NCI-H1092 (cell line): Measurements from ENCODE around the gene PTPRU.

Experiments
- DNase-seq: peaks from one replicate; lab custom pipeline; 2025; lab: John Stamatoyannopoulos, UW

The PTPRU gene

DNA sequence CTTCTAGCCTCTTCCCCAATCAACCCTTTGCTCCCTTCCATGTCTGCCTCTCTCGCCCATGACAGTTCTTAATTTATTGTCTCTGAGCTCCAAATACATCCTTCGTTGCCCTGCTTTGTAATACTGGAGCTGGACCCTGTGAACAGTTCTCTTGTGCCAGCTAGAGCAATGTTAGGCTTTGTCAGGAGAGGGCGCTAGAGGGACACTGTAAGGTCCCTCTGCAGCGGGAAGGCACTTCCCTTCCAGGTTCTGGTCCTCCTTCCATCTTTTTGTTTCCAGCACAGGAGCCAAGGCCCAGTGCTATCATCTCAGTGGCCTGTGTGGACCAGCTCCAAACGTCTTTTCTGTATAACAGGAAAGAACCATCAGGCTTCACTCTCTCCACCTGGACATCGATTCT lies 95.9 kb downstream of the PTPRU start:
- no peak for DNase-seq

DNA sequence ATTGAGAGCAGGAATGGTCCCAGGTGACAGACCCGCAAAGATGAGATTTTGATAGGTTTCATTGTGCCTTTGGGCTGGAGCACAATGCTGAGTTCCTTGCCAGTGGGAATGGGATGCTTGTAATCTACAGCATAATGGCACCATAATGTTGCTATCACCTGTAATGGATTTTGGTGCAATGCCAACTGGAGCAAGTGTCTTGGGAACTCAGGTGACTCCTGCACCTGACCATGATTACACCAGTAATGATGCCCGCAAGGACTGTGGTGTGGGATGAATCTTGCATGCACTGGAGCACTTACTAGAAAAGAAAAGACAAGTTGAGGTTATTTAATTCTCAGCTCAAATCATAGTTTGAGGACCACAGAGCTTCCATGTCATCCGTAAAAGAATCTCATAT lies 96.7 kb downstream of the PTPRU start:
- no peak for DNase-seq

DNA sequence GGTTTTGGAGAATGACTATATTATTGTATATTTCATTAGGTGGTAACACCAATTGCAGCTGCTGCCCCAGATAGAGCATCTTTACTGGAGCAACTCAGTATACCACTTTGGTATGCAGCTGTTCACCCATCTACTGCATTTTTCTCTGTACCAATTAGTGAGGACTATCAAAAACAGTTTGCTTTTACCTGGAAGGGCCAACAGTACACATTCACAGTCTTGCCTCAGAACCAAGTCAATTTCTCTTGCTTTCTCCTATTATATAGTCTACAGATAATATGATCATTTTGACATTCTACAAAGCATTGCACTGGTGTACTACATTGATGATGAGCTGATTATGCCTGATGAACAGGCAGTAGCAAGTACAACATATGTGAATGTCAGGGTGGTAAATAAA lies 99.3 kb downstream of the PTPRU start:
- DNase-seq: no peak

DNA sequence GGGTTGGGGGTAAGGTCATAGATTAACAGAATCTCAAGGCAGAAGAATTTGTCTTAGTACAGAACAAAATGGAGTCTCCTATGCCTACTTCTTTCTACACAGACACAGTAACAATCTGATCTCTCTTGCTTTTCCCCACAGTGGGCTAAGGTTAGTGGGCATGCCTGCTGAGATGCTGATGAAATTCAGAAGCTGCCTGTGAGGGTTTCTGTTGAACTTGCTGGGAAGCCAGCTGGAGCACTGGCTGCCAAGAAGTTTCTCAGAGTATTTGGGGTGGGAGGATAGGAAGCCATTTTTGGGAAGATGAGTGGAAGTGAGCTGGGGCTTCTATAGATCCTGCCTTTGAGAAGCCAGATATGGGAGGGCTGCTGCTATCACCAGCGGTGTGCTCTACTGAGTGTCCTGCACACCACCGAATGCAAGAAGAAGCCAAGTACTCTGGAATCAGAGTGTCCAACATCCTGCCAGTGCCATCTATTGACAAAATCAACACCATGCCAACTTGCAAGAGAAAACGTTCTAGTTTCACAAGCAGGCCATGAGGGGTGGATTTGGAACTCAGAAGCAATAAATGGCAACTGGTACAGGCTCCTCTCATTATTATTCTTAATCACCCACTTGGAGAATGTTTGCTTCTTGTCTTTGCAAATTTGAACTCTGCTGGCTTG lies 102.7 kb downstream of the PTPRU start:
- DNase-seq: no peak

DNA sequence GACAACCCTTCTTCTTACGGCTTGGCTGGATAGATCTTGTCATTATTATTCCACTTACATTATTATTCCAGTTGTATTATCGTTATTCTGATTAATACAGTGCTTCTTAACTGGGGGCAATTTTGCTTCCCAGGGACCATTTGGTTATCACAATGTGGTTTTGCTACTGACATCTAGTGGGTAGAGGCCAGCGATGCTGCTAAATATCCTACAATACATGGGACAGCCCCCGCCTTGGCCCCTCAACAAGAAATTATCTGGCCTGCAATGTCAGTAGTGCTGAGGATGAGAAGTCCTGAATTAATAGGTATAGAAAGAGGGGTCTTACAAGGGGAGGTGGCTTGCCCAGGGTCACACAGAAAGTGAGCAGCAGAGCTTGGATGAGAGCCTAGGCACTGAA lies 105.6 kb downstream of the PTPRU start:
- DNase-seq: no peak

DNA sequence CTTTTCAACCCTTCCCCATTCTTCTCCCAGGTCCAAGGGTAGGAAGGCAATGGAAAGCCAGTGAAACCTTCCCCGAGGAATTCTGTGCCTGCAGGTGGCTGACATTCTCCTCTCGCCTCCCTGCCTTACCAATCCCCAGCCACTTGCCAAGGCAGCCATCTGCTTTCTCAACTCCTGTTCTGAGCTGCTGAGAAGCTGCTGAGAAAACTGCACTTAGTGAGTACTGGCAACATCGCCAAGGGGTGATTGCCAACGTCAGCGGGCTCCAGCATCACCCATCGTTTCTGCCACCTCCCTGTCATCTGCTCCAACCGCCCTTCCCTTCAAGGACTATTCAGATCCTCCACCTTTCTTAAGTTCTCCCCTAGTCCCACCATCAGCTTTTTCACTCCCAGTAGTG lies 106.0 kb downstream of the PTPRU start:
- DNase-seq: no peak

DNA sequence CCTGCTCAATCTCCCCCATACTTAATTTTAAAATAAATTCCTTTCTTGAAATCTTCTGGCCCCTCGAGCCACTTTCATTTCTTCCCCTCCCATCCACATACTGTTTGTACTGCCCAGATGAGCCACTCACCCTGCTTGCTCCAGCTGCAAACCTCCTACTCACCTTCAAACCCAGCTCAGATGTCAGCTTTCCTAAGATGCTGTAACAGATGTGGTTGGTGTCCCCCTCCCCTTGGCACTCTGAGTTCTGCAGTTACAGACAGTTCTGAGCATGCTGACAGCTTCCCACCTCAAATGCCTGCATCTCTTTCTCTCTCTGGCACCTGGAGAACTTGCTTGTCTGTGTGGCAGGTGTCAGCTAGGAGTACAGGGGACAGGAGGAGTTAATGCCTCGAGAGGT lies 106.7 kb downstream of the PTPRU start:
- DNase-seq: no peak

DNA sequence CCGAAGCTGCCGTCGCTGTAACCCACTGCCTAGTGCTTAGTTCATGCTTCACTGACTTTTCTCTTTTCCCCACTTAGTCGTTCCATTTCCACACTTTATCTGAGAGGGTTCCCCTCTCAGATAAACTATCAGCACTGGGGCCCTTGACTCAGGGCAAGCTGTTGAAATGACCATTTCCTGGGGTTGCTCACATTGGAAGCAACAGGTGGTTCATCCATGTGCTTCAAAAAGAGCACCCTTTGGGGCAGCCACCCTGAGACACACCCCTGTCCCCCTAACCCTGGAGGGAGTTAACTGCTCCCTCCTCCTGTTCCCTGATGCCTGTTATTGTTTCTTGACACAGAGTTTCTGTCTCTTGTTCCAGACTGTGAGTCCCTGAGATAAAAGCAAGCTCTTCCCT lies 107.2 kb downstream of the PTPRU start:
- no peak for DNase-seq

DNA sequence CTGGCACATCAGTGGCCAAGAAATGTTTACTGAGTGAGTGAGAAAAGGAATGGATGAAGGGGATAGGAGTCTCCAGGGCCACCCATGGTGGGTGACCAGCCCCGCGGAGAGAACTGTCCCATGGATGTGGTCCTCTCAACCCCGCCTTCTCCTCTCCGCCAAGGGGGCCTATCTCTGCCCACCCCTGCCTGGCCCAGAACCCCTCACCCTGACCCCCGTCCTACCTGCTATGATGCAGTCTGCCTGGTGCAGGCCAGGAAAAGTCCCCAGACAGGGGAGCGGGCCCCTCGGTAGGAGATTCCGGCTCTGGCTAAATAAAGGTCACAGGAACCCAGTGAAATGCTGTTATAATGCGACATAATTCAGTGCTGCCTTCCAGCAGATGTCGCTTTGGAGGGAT lies 107.6 kb downstream of the PTPRU start:
- DNase-seq: no peak

DNA sequence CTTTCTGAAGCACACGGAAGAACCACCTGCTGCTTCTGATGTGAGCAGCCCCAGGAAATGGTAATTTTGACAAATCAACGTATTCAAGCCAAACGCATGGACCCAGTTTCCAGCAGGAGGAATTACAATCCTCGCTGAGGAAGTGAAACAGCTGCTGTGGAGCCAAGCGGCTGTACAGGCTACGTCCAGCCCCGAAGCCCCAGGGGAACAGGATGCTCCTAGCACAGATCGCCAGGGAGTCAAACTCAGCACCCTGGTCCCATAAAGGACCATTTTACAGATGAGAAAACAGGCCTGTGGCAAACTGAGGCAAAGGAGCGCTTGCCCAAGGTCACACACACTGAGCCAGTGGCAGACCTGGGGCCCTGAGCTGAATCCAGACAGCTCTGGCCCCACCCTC lies 108.0 kb downstream of the PTPRU start:
- no peak for DNase-seq

DNA sequence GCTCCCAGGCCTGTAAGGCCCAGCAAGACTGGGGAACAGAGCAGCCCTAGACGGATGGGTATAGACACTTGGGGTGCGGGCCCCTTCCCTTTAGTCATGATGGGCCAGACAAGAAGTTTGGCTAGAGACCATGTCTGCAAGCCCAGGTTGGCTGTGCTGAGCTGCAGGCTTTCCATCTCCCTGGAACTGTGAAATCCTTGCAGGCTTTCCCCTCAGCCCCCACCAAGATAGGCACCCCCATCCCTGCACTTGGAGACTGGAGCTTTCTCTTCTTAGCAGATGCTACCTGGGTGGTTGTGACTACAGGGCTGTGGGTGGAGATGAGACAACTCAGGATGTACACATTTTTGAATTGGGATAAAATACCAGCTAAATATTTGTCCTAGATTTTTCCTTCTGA lies 110.3 kb downstream of the PTPRU start:
- DNase-seq: no peak

DNA sequence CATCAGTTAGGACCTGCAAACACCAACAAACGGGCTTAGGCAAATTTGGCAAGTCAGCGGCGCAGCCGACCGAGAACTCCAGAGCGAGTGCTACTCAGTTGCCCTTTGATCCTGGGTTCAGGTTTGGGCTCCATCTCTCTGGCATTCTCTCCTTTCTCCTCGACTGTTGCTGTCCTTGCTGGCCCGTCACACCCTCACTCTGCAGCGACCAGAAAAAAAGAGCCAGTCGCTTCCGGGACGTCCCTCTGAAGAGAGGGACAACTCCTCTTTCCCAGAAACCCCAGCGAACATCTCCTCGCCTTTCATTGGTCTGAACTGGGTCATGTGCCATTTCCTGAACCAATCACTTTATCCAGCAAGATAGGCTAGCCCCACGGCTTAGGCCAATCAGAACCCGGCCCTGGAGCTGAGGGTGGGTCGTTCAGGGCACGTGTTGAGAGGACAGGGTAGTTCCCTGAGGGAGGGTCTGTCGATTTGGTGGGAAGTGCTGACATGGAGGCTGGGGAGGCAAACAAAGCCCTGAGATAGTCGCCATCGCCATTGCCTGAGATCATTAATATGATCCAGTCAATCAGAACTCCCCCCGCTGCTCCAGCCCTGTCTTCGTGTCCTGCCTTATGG lies 113.7 kb downstream of the PTPRU start:
- no peak for DNase-seq

DNA sequence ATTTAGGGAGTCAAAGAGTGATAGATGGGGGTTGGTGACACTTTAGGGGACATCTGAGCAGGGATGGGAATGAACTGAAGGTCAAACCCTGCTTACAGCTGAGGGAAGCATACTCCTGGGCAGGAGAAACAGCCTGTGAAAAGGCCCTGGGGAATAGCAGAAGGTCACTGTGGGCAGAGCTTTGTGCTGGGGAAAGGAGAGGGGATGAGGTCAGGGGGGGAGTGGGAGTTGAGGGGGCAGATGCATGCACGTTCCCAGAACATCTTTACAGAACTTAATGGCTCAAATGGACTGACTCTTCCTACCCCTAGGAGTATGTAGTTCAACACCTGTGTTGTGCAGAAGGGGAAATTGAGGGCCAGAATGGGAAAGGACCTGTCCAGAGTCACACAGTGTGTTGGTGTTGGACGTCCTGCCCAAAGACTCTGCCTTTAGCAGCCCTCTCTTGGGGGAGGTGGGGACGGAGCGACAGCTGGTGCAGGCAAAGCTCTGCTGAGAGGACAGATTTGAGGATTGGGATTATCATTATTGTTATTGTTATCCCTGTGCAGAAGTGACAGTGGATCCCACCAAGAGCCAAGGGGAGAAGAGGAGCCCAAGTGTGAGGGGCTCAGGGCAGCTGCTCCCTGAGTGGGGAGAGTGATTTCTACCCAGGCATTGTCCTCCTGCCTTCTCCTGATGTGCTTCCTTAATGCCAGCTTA lies 116.5 kb downstream of the PTPRU start:
- no peak for DNase-seq

DNA sequence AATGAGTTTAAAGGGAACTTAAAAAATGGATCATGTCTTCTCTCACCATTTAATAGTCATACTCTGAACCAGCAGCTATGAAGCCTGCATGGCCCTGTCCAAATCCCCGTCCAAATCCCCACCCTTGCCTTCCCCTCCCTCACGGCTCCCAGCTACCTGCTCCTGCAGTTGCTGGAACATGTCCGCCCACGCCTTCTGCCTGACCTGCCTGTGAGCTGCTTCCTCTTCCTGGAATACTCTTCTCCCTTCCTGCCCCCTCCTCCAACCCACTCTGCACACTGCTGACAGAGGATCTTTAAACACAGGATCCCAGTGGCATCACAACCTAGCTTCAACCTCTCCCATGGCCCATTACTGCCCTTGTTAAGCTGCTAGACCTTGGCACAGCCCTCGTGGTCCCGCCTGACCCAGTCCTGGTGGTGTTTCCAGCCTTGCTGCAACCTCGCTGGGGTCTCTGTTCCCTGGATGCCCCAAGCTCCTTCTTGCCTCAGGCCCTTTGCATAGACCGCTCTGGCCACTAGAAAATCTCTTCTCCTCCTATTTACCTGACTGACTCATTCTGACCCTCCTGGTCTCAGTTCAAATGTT lies 118.3 kb downstream of the PTPRU start:
- DNase-seq: no peak

DNA sequence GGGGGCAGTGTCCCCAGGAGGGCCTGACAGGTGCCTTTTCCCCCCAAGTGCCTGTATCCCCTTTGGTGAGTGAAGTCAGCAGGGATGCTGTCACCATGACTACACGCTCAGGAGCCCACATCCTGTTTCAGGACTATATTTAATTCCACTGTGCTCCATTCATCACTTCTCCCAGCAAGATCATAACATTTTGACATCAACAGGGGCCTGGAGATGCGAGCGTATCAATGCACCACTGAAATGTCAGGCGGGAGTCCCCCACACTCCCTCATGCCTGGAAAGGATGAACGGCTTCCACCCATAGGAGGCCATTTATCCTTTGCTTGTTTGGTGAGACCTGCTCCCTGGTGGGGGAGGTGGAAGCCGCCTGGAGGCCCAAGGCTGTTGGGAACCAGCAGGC lies 119.1 kb downstream of the PTPRU start:
- no peak for DNase-seq

DNA sequence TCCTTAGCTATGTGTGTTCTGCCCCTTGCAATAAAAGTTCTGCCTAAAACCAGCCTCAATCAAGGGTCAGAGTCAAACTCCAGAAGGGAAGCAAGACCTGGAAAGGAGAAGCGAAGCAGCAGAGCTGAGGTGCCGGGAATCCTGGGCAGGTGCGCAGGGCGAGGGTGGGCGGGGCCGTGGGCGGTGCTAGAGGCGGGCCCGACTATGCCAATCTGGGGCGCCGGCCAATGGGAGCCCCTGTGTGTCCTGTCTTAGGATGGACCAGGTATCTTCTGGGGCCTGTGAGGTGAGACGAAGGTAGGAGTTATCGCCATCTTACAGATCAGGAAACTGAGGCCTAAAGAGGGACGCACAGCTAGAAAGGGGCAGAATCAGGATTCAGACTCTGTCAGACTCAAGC lies 120.3 kb downstream of the PTPRU start:
- DNase-seq: no peak

DNA sequence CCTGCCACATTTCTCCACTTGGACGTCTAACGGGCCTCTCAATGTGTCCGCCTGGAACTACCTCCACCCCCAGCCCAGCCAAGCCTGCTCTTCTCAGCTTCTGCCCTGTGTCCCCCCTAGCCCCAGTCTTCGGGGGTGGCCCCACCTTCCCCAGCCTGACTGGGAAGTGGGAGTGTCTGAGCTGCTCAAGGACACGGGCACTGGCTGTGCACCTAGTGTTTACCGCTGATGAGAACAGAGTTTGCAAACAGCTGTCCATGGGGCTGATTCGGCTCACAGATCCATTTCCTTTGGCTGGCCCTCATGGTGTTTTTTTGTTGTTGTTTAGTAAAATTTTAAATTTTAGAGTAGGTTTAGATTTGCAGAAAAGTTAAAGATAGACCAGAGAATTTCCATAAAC lies 121.1 kb downstream of the PTPRU start:
- DNase-seq: no peak

DNA sequence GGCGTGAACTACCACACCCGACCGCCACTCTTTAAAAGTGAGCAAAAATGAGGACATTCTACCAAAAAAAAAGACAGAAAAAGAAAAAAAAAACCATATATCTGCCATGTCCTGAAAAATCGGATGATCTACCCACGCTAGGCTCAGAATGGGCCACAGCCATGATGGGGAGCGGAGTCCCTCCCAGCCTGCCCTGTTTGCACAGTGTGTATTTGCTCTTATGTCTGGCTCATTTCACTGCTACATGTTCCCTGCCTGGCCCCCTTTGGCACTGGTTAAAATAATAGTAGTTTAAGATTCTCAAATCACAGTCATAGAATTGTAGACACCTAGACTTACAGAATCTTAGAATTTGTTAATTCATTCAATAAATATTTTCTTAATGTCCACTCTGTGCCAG lies 121.9 kb downstream of the PTPRU start:
- DNase-seq: no peak

DNA sequence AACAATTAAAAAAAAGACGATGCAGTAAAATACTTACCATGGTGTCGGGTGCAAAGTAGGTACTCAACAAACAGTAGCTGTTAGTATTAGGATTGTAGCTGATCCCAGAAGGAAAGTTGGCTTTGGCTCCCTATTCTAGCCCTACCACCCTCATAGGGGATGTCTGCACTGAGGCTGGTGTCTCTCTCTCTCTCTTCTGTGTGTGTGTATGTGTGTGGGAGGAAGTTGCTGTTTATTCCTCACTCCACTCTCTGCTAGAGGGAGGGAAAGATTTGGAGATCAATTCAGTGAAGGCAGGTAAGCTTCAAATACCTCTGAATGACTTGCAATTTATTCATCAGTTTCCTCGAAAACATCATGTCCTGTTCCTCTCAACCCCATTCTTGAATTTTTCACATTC lies 124.4 kb downstream of the PTPRU start:
- DNase-seq: no peak

DNA sequence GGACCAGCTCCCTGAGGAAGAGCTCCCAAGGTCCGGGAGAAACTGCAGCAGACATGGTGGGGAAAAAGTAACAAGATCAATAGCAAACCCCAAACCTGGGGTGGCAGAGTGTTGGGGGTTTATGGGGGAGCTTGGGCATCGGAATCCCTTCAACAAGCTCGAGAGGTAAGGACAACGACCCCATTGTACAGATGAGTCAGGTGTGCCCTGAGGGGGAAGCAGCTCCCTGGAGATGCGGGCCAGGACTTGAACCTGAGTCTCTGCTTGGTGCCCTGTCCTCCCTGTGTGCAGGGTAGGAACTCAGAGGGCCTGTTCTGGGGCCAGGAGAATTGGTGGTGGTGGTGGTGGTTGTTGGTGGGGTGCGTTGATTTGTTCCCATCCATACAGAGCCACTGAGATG lies 125.4 kb downstream of the PTPRU start:
- no peak for DNase-seq

DNA sequence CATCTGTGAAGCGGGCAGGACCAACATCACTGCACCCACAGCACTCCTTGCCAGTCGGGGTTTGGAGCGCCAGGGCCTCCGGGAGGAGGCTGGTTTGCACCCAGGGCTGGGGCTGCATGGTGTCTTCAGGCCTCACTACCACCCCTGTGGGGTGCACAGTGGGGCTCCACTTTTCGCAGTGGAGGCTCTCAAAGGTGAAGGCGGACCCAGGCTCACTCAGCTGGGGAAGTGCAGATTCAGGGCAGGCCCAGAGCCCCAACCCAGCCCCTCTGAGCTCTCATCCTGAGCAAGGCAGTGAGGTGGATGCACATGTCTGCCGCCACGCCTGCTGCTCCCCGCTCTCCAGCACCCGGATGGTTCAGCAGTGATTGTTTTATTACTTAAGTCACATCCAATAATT lies 125.8 kb downstream of the PTPRU start:
- no peak for DNase-seq

DNA sequence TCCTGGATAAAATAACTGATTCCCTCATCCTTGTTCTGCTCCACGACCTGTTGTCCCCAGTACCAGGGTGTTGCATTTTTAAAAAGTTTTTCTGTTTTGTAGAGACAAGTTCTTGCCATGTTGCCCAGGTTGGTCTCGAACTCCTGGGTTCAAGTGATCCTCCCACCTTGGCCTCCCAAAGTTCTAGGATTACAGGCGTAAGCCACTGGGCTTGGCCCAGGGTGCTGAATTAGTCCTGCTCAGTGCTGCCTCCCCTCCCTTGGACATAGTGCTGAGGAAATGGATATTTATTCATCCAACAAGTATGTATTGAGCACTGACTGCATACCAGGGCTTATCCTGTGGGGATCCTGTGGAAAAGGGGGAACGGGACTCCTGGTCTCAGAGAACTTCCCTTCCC lies 126.4 kb downstream of the PTPRU start:
- no peak for DNase-seq

DNA sequence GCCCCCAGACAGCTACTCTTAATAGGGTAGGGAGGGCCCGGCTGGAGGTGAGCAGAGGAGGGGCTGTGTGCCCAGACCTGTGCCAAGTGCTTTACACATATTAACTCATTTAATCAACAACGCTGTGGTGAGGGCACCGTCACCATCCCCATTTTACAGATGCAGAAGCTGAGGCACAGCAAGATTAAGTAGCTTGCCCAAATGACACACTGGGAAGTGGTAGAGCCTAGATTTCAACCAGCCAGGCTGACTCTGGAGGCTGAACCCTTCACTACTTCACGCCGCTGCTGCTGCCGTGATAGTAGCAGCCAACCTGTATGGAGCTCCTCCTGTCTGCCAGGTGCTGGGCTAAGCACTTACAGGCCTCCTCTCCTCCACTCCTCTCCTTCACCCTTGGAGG lies 127.2 kb downstream of the PTPRU start:
- no peak for DNase-seq
